ENCODE data around the gene NUDT15. TPM values are rescaled to one million over a fixed set of nuclear protein-coding genes. Genes with fewer than 3 reads are reported as not detected.

The NUDT15 gene
- total RNA-seq, 1 donor from 2014 or later: 10.4 TPM

GRCh38 chr13:48072304-48072703, 34.8 kb downstream of the NUDT15 start:
- no peak overlapping the region for H3K27ac Mint-ChIP-seq
- H3K27me3 Mint-ChIP-seq (ENCODE audit: low read depth): no peaks in the 10 kb centered on the region
- no peak overlapping the region for H3K4me3 Mint-ChIP-seq

GRCh38 chr13:48072787-48073186, 35.3 kb downstream of the NUDT15 start:
- no peaks in the 10 kb centered on the region for H3K4me1 Mint-ChIP-seq
- TF ChIP-seq CTCF (IDR thresholded peaks at IDR 0.05; ENCODE audit: unreplicated experiment): no peak
- H3K27ac Mint-ChIP-seq: no peak overlapping the region
- H3K36me3 Mint-ChIP-seq: peaks cover 91% of the 10 kb centered on the region
- H3K27me3 Mint-ChIP-seq (ENCODE audit: low read depth): no peaks in the 10 kb centered on the region
- no peak for DNase-seq (ENCODE audit: low spot score in 2 of 2, unreplicated experiment in 2 of 2)
- no peak overlapping the region for H3K4me3 Mint-ChIP-seq
- peaks cover 62% of the 10 kb centered on the region for H3K9me3 Mint-ChIP-seq

More at GRCh38 chr13:48072304-48072703, 34.8 kb downstream of the NUDT15 start:
- Mint-ChIP-seq H3K36me3 (peaks cover 96% of the 10 kb centered on the region), H3K4me1 (no peaks in the 10 kb centered on the region), H3K9me3 (peaks cover 67% of the 10 kb centered on the region)
- TF ChIP-seq CTCF (IDR thresholded peaks at IDR 0.05; ENCODE audit: unreplicated experiment): no peak
- no peak for DNase-seq (ENCODE audit: low spot score in 2 of 2, unreplicated experiment in 2 of 2)

- Mint-ChIP-seq H3K27ac (no peak overlapping the region), H3K9me3 (peaks cover 54% of the 10 kb centered on the region), H3K4me1 (no peaks in the 10 kb centered on the region), H3K36me3 (peaks cover 84% of the 10 kb centered on the region), H3K4me3 (no peak overlapping the region), H3K27me3 (ENCODE audit: low read depth) (no peaks in the 10 kb centered on the region)
- DNase-seq (ENCODE audit: low spot score in 2 of 2, unreplicated experiment in 2 of 2): no peak
- no peak for TF ChIP-seq CTCF (IDR thresholded peaks at IDR 0.05; ENCODE audit: unreplicated experiment)
Observed at GRCh38 chr13:48074006-48074405, 36.5 kb downstream of the NUDT15 start.

GRCh38 chr13:48078251-48078656, 40.7 kb downstream of the NUDT15 start:
- no peak overlapping the region for H3K4me3 Mint-ChIP-seq
- H3K27ac Mint-ChIP-seq: no peak overlapping the region
- H3K36me3 Mint-ChIP-seq: peaks cover 55% of the 10 kb centered on the region
- no peaks in the 10 kb centered on the region for H3K27me3 Mint-ChIP-seq (ENCODE audit: low read depth)
- no peaks in the 10 kb centered on the region for H3K4me1 Mint-ChIP-seq
- H3K9me3 Mint-ChIP-seq: peaks cover 24% of the 10 kb centered on the region
- DNase-seq (ENCODE audit: low spot score in 2 of 2, unreplicated experiment in 2 of 2): no peak
- TF ChIP-seq CTCF (IDR thresholded peaks at IDR 0.05; ENCODE audit: unreplicated experiment): no peak

DNA sequence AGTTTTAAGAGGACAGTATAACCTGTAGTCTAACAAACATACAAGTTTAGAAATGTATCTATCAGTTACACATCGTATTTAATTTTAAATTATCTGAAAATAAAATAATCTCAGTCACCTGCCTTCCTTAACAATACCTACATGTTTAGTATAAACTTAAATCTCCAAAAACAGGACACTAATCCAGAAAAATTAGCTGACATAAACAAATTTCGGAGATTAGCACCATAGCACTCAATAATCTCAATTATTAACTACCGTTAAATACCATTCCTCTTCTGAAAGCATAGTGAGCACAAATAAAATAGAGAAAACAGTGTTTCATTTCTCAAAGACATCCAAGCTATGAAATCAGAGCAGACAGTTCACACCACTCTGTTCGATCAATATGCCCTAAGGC, 44.2 kb downstream of the NUDT15 start:
- H3K9me3 Mint-ChIP-seq: no peaks in the 10 kb centered on the region
- no peak overlapping the region for H3K4me3 Mint-ChIP-seq
- DNase-seq (ENCODE audit: low spot score in 2 of 2, unreplicated experiment in 2 of 2): no peak
- TF ChIP-seq CTCF (IDR thresholded peaks at IDR 0.05; ENCODE audit: unreplicated experiment): no peak
- no peaks in the 10 kb centered on the region for H3K4me1 Mint-ChIP-seq
- no peak overlapping the region for H3K27ac Mint-ChIP-seq
- no peaks in the 10 kb centered on the region for H3K27me3 Mint-ChIP-seq (ENCODE audit: low read depth)
- H3K36me3 Mint-ChIP-seq: peaks cover 35% of the 10 kb centered on the region

- DNase-seq (ENCODE audit: low spot score in 2 of 2, unreplicated experiment in 2 of 2): no peak
- Mint-ChIP-seq H3K36me3 (peaks cover 19% of the 10 kb centered on the region), H3K27me3 (ENCODE audit: low read depth) (no peaks in the 10 kb centered on the region), H3K4me1 (no peaks in the 10 kb centered on the region), H3K4me3 (no peak overlapping the region), H3K27ac (no peak overlapping the region), H3K9me3 (no peaks in the 10 kb centered on the region)
- no peak for TF ChIP-seq CTCF (IDR thresholded peaks at IDR 0.05; ENCODE audit: unreplicated experiment)
Observed at GRCh38 chr13:48086272-48086671, 48.7 kb downstream of the NUDT15 start.
